ENCODE results near the gene SLC28A1. TPM values are rescaled to one million over a fixed set of nuclear protein-coding genes. Genes with fewer than 3 reads are reported as not detected.

SLC28A1 gene
- total RNA-seq, 1 experiment from 2014 or later: not detected

DNA sequence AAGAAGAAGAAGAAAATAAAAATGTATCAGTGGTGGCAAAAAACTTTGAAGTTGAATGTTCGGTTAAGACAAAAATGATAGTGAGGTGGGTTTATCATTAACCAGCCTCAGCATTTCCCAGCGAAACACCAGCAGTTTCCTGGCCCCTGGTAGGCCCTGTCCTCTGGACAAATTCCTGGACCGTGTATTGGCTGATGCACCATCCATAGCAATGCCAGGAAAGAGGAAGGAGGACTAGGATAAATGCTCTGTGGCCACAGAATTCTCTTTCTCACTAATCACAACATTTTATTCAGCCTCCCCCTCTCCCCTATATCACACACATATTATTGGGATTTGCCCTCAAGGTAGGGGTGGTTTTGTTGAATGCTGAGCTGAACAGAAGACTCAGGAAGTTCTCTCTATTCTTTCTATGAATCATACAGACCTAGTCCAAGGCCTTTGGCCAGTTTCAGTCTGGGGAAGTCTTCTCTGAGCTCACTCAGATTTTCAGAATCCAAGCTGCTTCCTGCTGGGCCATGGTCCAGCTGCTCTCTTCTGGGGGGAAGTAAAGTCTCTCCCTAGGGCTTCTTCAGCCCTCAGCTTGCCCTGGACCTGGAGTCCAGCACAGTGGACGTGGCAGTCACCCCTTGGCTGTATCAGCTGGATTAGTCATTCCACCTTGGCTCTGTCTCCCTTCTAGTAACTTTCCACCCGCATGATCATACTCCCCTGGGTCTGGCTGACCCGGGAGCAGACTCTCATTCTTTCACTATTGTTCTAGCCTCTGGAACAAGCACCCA is 27.6 kb downstream of the SLC28A1 start:
- Histone ChIP-seq H3K36me3 (ENCODE audit: insufficient read depth, low read length) (no peaks in the 10 kb centered on the region), H2AFZ (ENCODE audit: low read length) (no peak overlapping the region), H3K9me3 (ENCODE audit: low read length) (no peaks in the 10 kb centered on the region), H3K27me3 (ENCODE audit: low read length) (no peaks in the 10 kb centered on the region), H3K27ac (ENCODE audit: low read length) (no peak overlapping the region), H3K9me2 (replicated peaks; ENCODE audit: insufficient read depth, low read length) (no peaks in the 10 kb centered on the region), H3K79me2 (ENCODE audit: low read length) (no peaks in the 10 kb centered on the region), H3K4me3 (ENCODE audit: low read length) (no peak overlapping the region), H3K4me1 (ENCODE audit: low read length) (peaks cover 8% of the 10 kb centered on the region; the same call in 1 of the 2 replicates), H3K4me2 (ENCODE audit: low read depth, low read length, poor library complexity, severe bottlenecking) (no peak overlapping the region), H4K20me1 (ENCODE audit: insufficient read depth, low read depth, low read length) (no peaks in the 10 kb centered on the region), H3K9ac (ENCODE audit: low read length) (no peak overlapping the region)
- DNase-seq: no peak

- Histone ChIP-seq H3K4me1 (ENCODE audit: low read length) (peaks cover 8% of the 10 kb centered on the region; the same call in 1 of the 2 replicates), H3K4me3 (ENCODE audit: low read length) (no peak overlapping the region), H3K79me2 (ENCODE audit: low read length) (no peaks in the 10 kb centered on the region), H4K20me1 (ENCODE audit: insufficient read depth, low read depth, low read length) (no peaks in the 10 kb centered on the region), H3K27me3 (ENCODE audit: low read length) (no peaks in the 10 kb centered on the region), H3K9ac (ENCODE audit: low read length) (no peak overlapping the region), H3K4me2 (ENCODE audit: low read depth, low read length, poor library complexity, severe bottlenecking) (no peak overlapping the region), H3K9me2 (replicated peaks; ENCODE audit: insufficient read depth, low read length) (no peaks in the 10 kb centered on the region), H3K27ac (ENCODE audit: low read length) (no peak overlapping the region), H3K9me3 (ENCODE audit: low read length) (no peaks in the 10 kb centered on the region), H2AFZ (ENCODE audit: low read length) (no peak overlapping the region), H3K36me3 (ENCODE audit: insufficient read depth, low read length) (no peaks in the 10 kb centered on the region)
- DNase-seq: no peak
Measured at GRCh38 chr15:84913360-84913723, 28.9 kb downstream of the SLC28A1 start.

GRCh38 chr15:84914351-84914750 is 29.9 kb downstream of the SLC28A1 start:
- no peaks in the 10 kb centered on the region for H3K27me3 ChIP-seq (ENCODE audit: low read length)
- peaks cover 8% of the 10 kb centered on the region; the same call in 1 of the 2 replicates for H3K4me1 ChIP-seq (ENCODE audit: low read length)
- no peaks in the 10 kb centered on the region for H4K20me1 ChIP-seq (ENCODE audit: insufficient read depth, low read depth, low read length)
- H3K27ac ChIP-seq (ENCODE audit: low read length): no peak overlapping the region
- H3K4me3 ChIP-seq (ENCODE audit: low read length): no peak overlapping the region; the same call in 1 of the 2 replicates
- no peaks in the 10 kb centered on the region for H3K9me3 ChIP-seq (ENCODE audit: low read length)
- H3K9ac ChIP-seq (ENCODE audit: low read length): no peak overlapping the region
- no peak for DNase-seq
- no peak overlapping the region; the same call in 1 of the 2 replicates for H2AFZ ChIP-seq (ENCODE audit: low read length)
- H3K79me2 ChIP-seq (ENCODE audit: low read length): no peaks in the 10 kb centered on the region
- no peaks in the 10 kb centered on the region for H3K36me3 ChIP-seq (ENCODE audit: insufficient read depth, low read length)
- no peaks in the 10 kb centered on the region for H3K9me2 ChIP-seq (replicated peaks; ENCODE audit: insufficient read depth, low read length)
- H3K4me2 ChIP-seq (ENCODE audit: low read depth, low read length, poor library complexity, severe bottlenecking): no peak overlapping the region

GRCh38 chr15:84914909-84915605 is 30.6 kb downstream of the SLC28A1 start:
- Histone ChIP-seq H3K9ac (ENCODE audit: low read length) (peak overlapping the region; percentile 14; the same call in 1 of the 2 replicates), H3K36me3 (ENCODE audit: insufficient read depth, low read length) (no peaks in the 10 kb centered on the region), H3K27ac (ENCODE audit: low read length) (no peak overlapping the region), H3K27me3 (ENCODE audit: low read length) (no peaks in the 10 kb centered on the region), H4K20me1 (ENCODE audit: insufficient read depth, low read depth, low read length) (no peaks in the 10 kb centered on the region), H2AFZ (ENCODE audit: low read length) (peak overlapping the region; percentile 48; the same call in 1 of the 2 replicates), H3K4me2 (ENCODE audit: low read depth, low read length, poor library complexity, severe bottlenecking) (no peak overlapping the region), H3K9me3 (ENCODE audit: low read length) (no peaks in the 10 kb centered on the region), H3K79me2 (ENCODE audit: low read length) (no peaks in the 10 kb centered on the region), H3K4me1 (ENCODE audit: low read length) (peaks cover 8% of the 10 kb centered on the region; the same call in 1 of the 2 replicates), H3K4me3 (ENCODE audit: low read length) (no peak overlapping the region; the same call in 1 of the 2 replicates), H3K9me2 (replicated peaks; ENCODE audit: insufficient read depth, low read length) (no peaks in the 10 kb centered on the region)
- peak; percentile 48 for DNase-seq

GRCh38 chr15:84915606-84915958 is 31.1 kb downstream of the SLC28A1 start:
- H3K9me3 ChIP-seq (ENCODE audit: low read length): no peaks in the 10 kb centered on the region
- no peaks in the 10 kb centered on the region for H3K9me2 ChIP-seq (replicated peaks; ENCODE audit: insufficient read depth, low read length)
- H3K4me2 ChIP-seq (ENCODE audit: low read depth, low read length, poor library complexity, severe bottlenecking): no peak overlapping the region
- no peak overlapping the region; the same call in 1 of the 2 replicates for H2AFZ ChIP-seq (ENCODE audit: low read length)
- no peaks in the 10 kb centered on the region for H3K36me3 ChIP-seq (ENCODE audit: insufficient read depth, low read length)
- H3K79me2 ChIP-seq (ENCODE audit: low read length): no peaks in the 10 kb centered on the region
- H3K4me3 ChIP-seq (ENCODE audit: low read length): no peak overlapping the region
- H3K27me3 ChIP-seq (ENCODE audit: low read length): no peaks in the 10 kb centered on the region
- H3K9ac ChIP-seq (ENCODE audit: low read length): no peak overlapping the region
- no peaks in the 10 kb centered on the region for H4K20me1 ChIP-seq (ENCODE audit: insufficient read depth, low read depth, low read length)
- no peak overlapping the region for H3K27ac ChIP-seq (ENCODE audit: low read length)
- DNase-seq: no peak
- H3K4me1 ChIP-seq (ENCODE audit: low read length): peaks cover 8% of the 10 kb centered on the region; the same call in 1 of the 2 replicates

GRCh38 chr15:84917452-84917851 is 33.0 kb downstream of the SLC28A1 start:
- no peak overlapping the region for H3K27ac ChIP-seq (ENCODE audit: low read length)
- no peak for DNase-seq
- H3K27me3 ChIP-seq (ENCODE audit: low read length): no peaks in the 10 kb centered on the region
- no peaks in the 10 kb centered on the region for H3K9me3 ChIP-seq (ENCODE audit: low read length)
- no peak overlapping the region for H2AFZ ChIP-seq (ENCODE audit: low read length)
- peaks cover 8% of the 10 kb centered on the region; the same call in 1 of the 2 replicates for H3K4me1 ChIP-seq (ENCODE audit: low read length)
- H3K9me2 ChIP-seq (replicated peaks; ENCODE audit: insufficient read depth, low read length): no peaks in the 10 kb centered on the region
- H3K4me2 ChIP-seq (ENCODE audit: low read depth, low read length, poor library complexity, severe bottlenecking): no peak overlapping the region
- H3K36me3 ChIP-seq (ENCODE audit: insufficient read depth, low read length): no peaks in the 10 kb centered on the region
- no peak overlapping the region for H3K9ac ChIP-seq (ENCODE audit: low read length)
- no peak overlapping the region for H3K4me3 ChIP-seq (ENCODE audit: low read length)
- no peaks in the 10 kb centered on the region for H4K20me1 ChIP-seq (ENCODE audit: insufficient read depth, low read depth, low read length)
- no peaks in the 10 kb centered on the region for H3K79me2 ChIP-seq (ENCODE audit: low read length)

- Histone ChIP-seq H3K4me2 (ENCODE audit: low read depth, low read length, poor library complexity, severe bottlenecking) (no peak overlapping the region), H3K4me1 (ENCODE audit: low read length) (peaks cover 8% of the 10 kb centered on the region; the same call in 1 of the 2 replicates), H3K9me2 (replicated peaks; ENCODE audit: insufficient read depth, low read length) (no peaks in the 10 kb centered on the region), H2AFZ (ENCODE audit: low read length) (no peak overlapping the region), H3K27ac (ENCODE audit: low read length) (no peak overlapping the region), H3K36me3 (ENCODE audit: insufficient read depth, low read length) (no peaks in the 10 kb centered on the region), H3K79me2 (ENCODE audit: low read length) (no peaks in the 10 kb centered on the region), H3K27me3 (ENCODE audit: low read length) (no peaks in the 10 kb centered on the region), H3K9me3 (ENCODE audit: low read length) (no peaks in the 10 kb centered on the region), H4K20me1 (ENCODE audit: insufficient read depth, low read depth, low read length) (no peaks in the 10 kb centered on the region), H3K9ac (ENCODE audit: low read length) (no peak overlapping the region), H3K4me3 (ENCODE audit: low read length) (no peak overlapping the region)
- DNase-seq: no peak
Measured at GRCh38 chr15:84919106-84919667, 34.7 kb downstream of the SLC28A1 start.

GRCh38 chr15:84921121-84921520 is 36.7 kb downstream of the SLC28A1 start:
- Histone ChIP-seq H3K9me2 (replicated peaks; ENCODE audit: insufficient read depth, low read length) (no peaks in the 10 kb centered on the region), H3K4me3 (ENCODE audit: low read length) (no peak overlapping the region), H3K36me3 (ENCODE audit: insufficient read depth, low read length) (no peaks in the 10 kb centered on the region), H3K27ac (ENCODE audit: low read length) (no peak overlapping the region), H3K9ac (ENCODE audit: low read length) (no peak overlapping the region), H3K9me3 (ENCODE audit: low read length) (no peaks in the 10 kb centered on the region), H3K4me2 (ENCODE audit: low read depth, low read length, poor library complexity, severe bottlenecking) (no peak overlapping the region), H3K4me1 (ENCODE audit: low read length) (no peaks in the 10 kb centered on the region), H4K20me1 (ENCODE audit: insufficient read depth, low read depth, low read length) (no peaks in the 10 kb centered on the region), H2AFZ (ENCODE audit: low read length) (no peak overlapping the region), H3K79me2 (ENCODE audit: low read length) (no peaks in the 10 kb centered on the region), H3K27me3 (ENCODE audit: low read length) (no peaks in the 10 kb centered on the region)
- DNase-seq: no peak

Data from Karpas-422 (cell line).